HEK293 (cell line): ENCODE data around the gene TCTN1.

Experiments
- CTCF ChIA-PET: fragments of 350-600 bp; formaldehyde crosslinking; extraction: SDS; loops from one replicate; lab custom pipeline; 2021; ENCODE audit warnings: antibody characterized with exemption; lab: Yijun Ruan, JAX
- POLR2A ChIA-PET: fragments of 300-600 bp; formaldehyde crosslinking; extraction: SDS; loops from one replicate; lab custom pipeline; 2020; ENCODE audit warnings: antibody characterized with exemption, inconsistent platforms; lab: Yijun Ruan, JAX
- H3K27ac ChIP-seq: fragments of 200-500 bp; sonication (Bioruptor generic); 2 replicates; pipeline ENCODE4 v1.5.1; 2014; ENCODE audit warnings: low read depth, low read length, control low read depth, inconsistent platforms; ENCODE audit errors: extremely low read depth
- H3K36me3 ChIP-seq, 2 experiments: fragments of 200-500 bp in 1 of 2; sonication (Bioruptor generic) in 1 of 2; 1 replicate in 1 of 2; 2 replicates in 1 of 2; pipeline ENCODE4 v1.5.1; 2014 to 2017; ENCODE audit warnings: inconsistent platforms in 2 of 2, low read length in 2 of 2; ENCODE audit not compliant: control insufficient read depth in 2 of 2, insufficient read depth in 1 of 2
- H3K4me1 ChIP-seq: fragments of 200-500 bp; sonication (Bioruptor generic); 2 replicates; pipeline ENCODE4 v1.5.1; 2014; ENCODE audit warnings: mild to moderate bottlenecking, low read length, inconsistent platforms; ENCODE audit not compliant: control insufficient read depth, insufficient read depth
- H3K4me3 ChIP-seq: 2 replicates; pipeline ENCODE4 v1.5.1; 2011; ENCODE audit warnings: low read depth, mild to moderate bottlenecking, control low read depth, low read length, moderate library complexity
- H3K9me3 ChIP-seq: fragments of 200-500 bp; sonication (Bioruptor generic); 2 replicates; pipeline ENCODE4 v1.5.1; 2014; ENCODE audit warnings: low read depth, low read length, inconsistent platforms; ENCODE audit not compliant: control insufficient read depth, insufficient read depth
- CTCF ChIP-seq: fragments of 450-650 bp; formaldehyde crosslinking; IDR thresholded peaks from 2 replicates; pipeline ENCODE4 v1.5.1; 2016; ENCODE audit warnings: missing biosample characterization, missing genetic modification characterization
- EGR2 ChIP-seq: fragments of 450-650 bp; formaldehyde crosslinking; IDR thresholded peaks from 2 replicates; pipeline ENCODE4 v1.5.1; 2016; ENCODE audit warnings: low read depth, missing biosample characterization, missing genetic modification characterization
- GFI1B ChIP-seq: fragments of 450-650 bp; formaldehyde crosslinking; IDR thresholded peaks from 2 replicates; pipeline ENCODE4 v1.5.1; 2016; ENCODE audit warnings: missing biosample characterization, missing genetic modification characterization
- KLF9 ChIP-seq: fragments of 450-650 bp; formaldehyde crosslinking; IDR thresholded peaks from 2 replicates; pipeline ENCODE4 v1.5.1; 2016; ENCODE audit warnings: missing biosample characterization, missing genetic modification characterization, low read depth
- RBAK ChIP-seq: fragments of 450-650 bp; formaldehyde crosslinking; IDR thresholded peaks from 2 replicates; pipeline ENCODE4 v1.5.1; 2016; ENCODE audit warnings: missing biosample characterization, missing genetic modification characterization
- TSHZ1 ChIP-seq: fragments of 450-650 bp; formaldehyde crosslinking; IDR thresholded peaks from 2 replicates; pipeline ENCODE4 v1.5.1; 2016; ENCODE audit warnings: missing biosample characterization, missing genetic modification characterization, borderline replicate concordance
- ZBTB17 ChIP-seq: fragments of 450-650 bp; formaldehyde crosslinking; IDR thresholded peaks from 2 replicates; pipeline ENCODE4 v1.5.1; 2016; ENCODE audit warnings: missing biosample characterization, missing genetic modification characterization
- ZBTB20 ChIP-seq: fragments of 450-650 bp; formaldehyde crosslinking; IDR thresholded peaks from 2 replicates; pipeline ENCODE4 v1.5.1; 2016; ENCODE audit warnings: missing biosample characterization, missing genetic modification characterization
- ZBTB44 ChIP-seq: fragments of 450-650 bp; IDR thresholded peaks from 2 replicates; pipeline ENCODE4 v1.5.1; 2018; ENCODE audit warnings: missing biosample characterization, mild to moderate bottlenecking, missing genetic modification characterization
- ZBTB7A ChIP-seq: fragments of 450-650 bp; formaldehyde crosslinking; IDR thresholded peaks from 2 replicates; pipeline ENCODE4 v1.5.1; 2016; ENCODE audit warnings: low read depth, missing biosample characterization, missing genetic modification characterization
- ZNF112 ChIP-seq: fragments of 450-650 bp; formaldehyde crosslinking; IDR thresholded peaks from 2 replicates; pipeline ENCODE4 v1.5.0; 2017; ENCODE audit warnings: missing biosample characterization, missing genetic modification characterization
- ZNF155 ChIP-seq: fragments of 450-650 bp; formaldehyde crosslinking; IDR thresholded peaks from 2 replicates; pipeline ENCODE4 v1.5.1; 2016; ENCODE audit warnings: missing biosample characterization, missing genetic modification characterization
- ZNF157 ChIP-seq: fragments of 450-650 bp; formaldehyde crosslinking; IDR thresholded peaks from 2 replicates; pipeline ENCODE4 v1.5.1; 2016; ENCODE audit warnings: missing biosample characterization, missing genetic modification characterization
- ZNF174 ChIP-seq: fragments of 450-650 bp; formaldehyde crosslinking; IDR thresholded peaks from 2 replicates; pipeline ENCODE4 v1.5.0; 2017; ENCODE audit warnings: missing biosample characterization, mild to moderate bottlenecking, missing genetic modification characterization
- ZNF2 ChIP-seq: fragments of 450-650 bp; formaldehyde crosslinking; IDR thresholded peaks from 2 replicates; pipeline ENCODE4 v1.5.1; 2016; ENCODE audit warnings: missing biosample characterization, missing genetic modification characterization
- ZNF274 ChIP-seq, 2 experiments: fragments of 200-500 bp in 1 of 2; fragments of 450-650 bp in 1 of 2; sonication (Bioruptor generic) in 1 of 2; formaldehyde crosslinking in 1 of 2; IDR thresholded peaks; 2 replicates each; pipeline versions ENCODE4 v1.5.1 to v1.6.1; 2014 to 2016; ENCODE audit warnings: borderline replicate concordance in 1 of 2, inconsistent platforms in 1 of 2, low read length in 1 of 2, missing biosample characterization in 1 of 2, missing genetic modification characterization in 1 of 2
- ZNF341 ChIP-seq: fragments of 450-650 bp; formaldehyde crosslinking; IDR thresholded peaks from 2 replicates; pipeline ENCODE4; 2016; ENCODE audit warnings: low read depth, missing biosample characterization, missing genetic modification characterization
- ZNF37A ChIP-seq: fragments of 450-650 bp; IDR thresholded peaks from 2 replicates; pipeline ENCODE4 v1.5.1; 2018; ENCODE audit warnings: missing biosample characterization, missing genetic modification characterization
- ZNF394 ChIP-seq: fragments of 450-650 bp; formaldehyde crosslinking; IDR thresholded peaks from 2 replicates; pipeline ENCODE4 v1.5.1; 2016; ENCODE audit warnings: missing biosample characterization, missing genetic modification characterization, mild to moderate bottlenecking, moderate library complexity, borderline replicate concordance
- ZNF555 ChIP-seq: fragments of 450-650 bp; formaldehyde crosslinking; conservative IDR thresholded peaks from 2 replicates; pipeline ENCODE4 v1.5.1; 2017; ENCODE audit warnings: missing biosample characterization, mild to moderate bottlenecking, missing genetic modification characterization, inconsistent platforms
- ZNF639 ChIP-seq: fragments of 450-650 bp; formaldehyde crosslinking; IDR thresholded peaks from 2 replicates; pipeline ENCODE4 v1.5.1; 2016; ENCODE audit warnings: missing biosample characterization, missing genetic modification characterization
- ZNF692 ChIP-seq: fragments of 450-650 bp; formaldehyde crosslinking; IDR thresholded peaks from 2 replicates; pipeline ENCODE4 v1.5.1; 2016; ENCODE audit warnings: missing biosample characterization, missing genetic modification characterization
- ZNF701 ChIP-seq: fragments of 450-650 bp; formaldehyde crosslinking; IDR thresholded peaks from 2 replicates; pipeline ENCODE4 v1.5.1; 2016; ENCODE audit warnings: missing biosample characterization, missing genetic modification characterization
- ZNF707 ChIP-seq: fragments of 450-650 bp; formaldehyde crosslinking; IDR thresholded peaks from 2 replicates; pipeline ENCODE4 v1.5.1; 2016; ENCODE audit warnings: missing biosample characterization, missing genetic modification characterization
- ZNF776 ChIP-seq: fragments of 450-650 bp; formaldehyde crosslinking; IDR thresholded peaks from 2 replicates; pipeline ENCODE4 v1.5.0; 2017; ENCODE audit warnings: missing biosample characterization, missing genetic modification characterization, borderline replicate concordance
- ZSCAN23 ChIP-seq: fragments of 450-650 bp; formaldehyde crosslinking; IDR thresholded peaks from 2 replicates; pipeline ENCODE4 v1.5.1; 2016; ENCODE audit warnings: missing biosample characterization, missing genetic modification characterization
- ZXDB ChIP-seq: fragments of 450-650 bp; formaldehyde crosslinking; IDR thresholded peaks from 2 replicates; pipeline ENCODE4 v1.5.1; 2016; ENCODE audit warnings: missing biosample characterization, missing genetic modification characterization

TCTN1 gene

GRCh38 chr12:110613771-110614684, at the start of gene TCTN1:
TCTN1 (plus strand) TSS chr12:110614129; CDS start chr12:110614183, 54 bp downstream.
- CTCF ChIA-PET: interaction anchor here (0.6 to 7.7 kb wide), 5 partner anchors 12 to 405 kb away, joined by 3 to 42 read pairs (median 3); no protein-coding TSS in a partner anchor
- TF ChIP-seq ZNF701 (tag by site-specific recombination) (no peak), ZNF692 (tag by site-specific recombination) (peak; percentile 76), ZNF394 (tag by site-specific recombination) (peak; percentile 69), KLF9 (tag by site-specific recombination) (peak; percentile 79), CTCF (tag by site-specific recombination) (no peak), ZNF174 (tag by site-specific recombination) (no peak), ZNF707 (tag by site-specific recombination) (no peak), ZBTB7A (tag by site-specific recombination) (no peak), ZNF37A (tag by site-specific recombination) (no peak), ZNF157 (no peak), EGR2 (tag by site-specific recombination) (0 out of 2 replicates have a peak, but pooled peaks have one; percentile 43), TSHZ1 (tag by site-specific recombination) (no peak), RBAK (tag by site-specific recombination) (no peak), ZNF112 (tag by site-specific recombination) (no peak), ZXDB (tag by site-specific recombination) (peak; percentile 84), ZSCAN23 (tag by site-specific recombination) (no peak), ZBTB20 (tag by site-specific recombination) (peak; percentile 60), ZNF274 (IDR thresholded peaks at IDR 0.05; ENCODE audit: low read length) (no peak), ZNF274 (tag by site-specific recombination; IDR thresholded peaks at IDR 0.05; ENCODE audit: borderline replicate concordance) (no peak), ZNF341 (tag by site-specific recombination) (no peak; the same call in none of the 2 replicates), GFI1B (tag by site-specific recombination) (0 out of 2 replicates have a peak, but pooled peaks have one; percentile 40), ZBTB17 (peak; percentile 88), ZNF776 (tag by site-specific recombination) (no peak), ZBTB44 (tag by site-specific recombination) (no peak), ZNF2 (tag by site-specific recombination) (peak; percentile 85), ZNF639 (tag by site-specific recombination) (no peak), ZNF155 (tag by site-specific recombination) (no peak), ZNF555 (no peak)

More at GRCh38 chr12:110613771-110614684, at the start of gene TCTN1:
- peaks cover 3% of the 10 kb centered on the region for H3K4me1 ChIP-seq
- no peaks in the 10 kb centered on the region for H3K9me3 ChIP-seq
- peak within 1 kb of the TSS; percentile 47; the same call in 1 of the 2 replicates for H3K27ac ChIP-seq
- peak within 1 kb of the TSS; percentile 80 for H3K4me3 ChIP-seq
- H3K36me3 ChIP-seq: peaks cover 6 to 10% of the 10 kb centered on the region in 2 experiments; a peak in 2 of 3 replicates
- POLR2A ChIA-PET: interaction anchor here (0.6 to 1.1 kb wide), 8 partner anchors 48 to 164 kb away, joined by 3 to 9 read pairs (median 5); partner anchors contain the start of genes ARPC3, FAM216A, GPN3 and RAD9B
